Measurements from ENCODE around the gene KCNQ4.

Gene KCNQ4

DNA sequence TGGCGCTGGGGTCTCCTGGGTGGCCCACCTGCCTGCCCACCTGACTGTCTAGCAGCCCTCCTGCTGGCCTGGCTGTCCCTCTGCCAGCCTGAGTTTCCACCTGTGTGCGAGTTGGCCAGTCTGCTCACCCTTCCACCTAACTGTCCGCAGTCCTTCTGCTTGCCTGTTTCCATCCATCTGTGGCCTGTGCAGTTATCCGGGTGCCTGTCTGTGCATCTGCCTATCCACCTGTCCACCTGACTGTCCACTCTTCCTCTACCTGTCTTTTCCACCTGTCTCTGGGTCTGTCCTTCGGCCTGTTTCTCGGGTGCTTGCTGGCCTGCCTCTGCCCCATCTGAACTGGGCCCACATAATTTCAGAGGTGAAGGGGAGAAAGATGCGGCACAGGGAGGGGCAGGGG lies 1.9 kb downstream of the KCNQ4 start:
- TF ChIP-seq, protein P1, sequence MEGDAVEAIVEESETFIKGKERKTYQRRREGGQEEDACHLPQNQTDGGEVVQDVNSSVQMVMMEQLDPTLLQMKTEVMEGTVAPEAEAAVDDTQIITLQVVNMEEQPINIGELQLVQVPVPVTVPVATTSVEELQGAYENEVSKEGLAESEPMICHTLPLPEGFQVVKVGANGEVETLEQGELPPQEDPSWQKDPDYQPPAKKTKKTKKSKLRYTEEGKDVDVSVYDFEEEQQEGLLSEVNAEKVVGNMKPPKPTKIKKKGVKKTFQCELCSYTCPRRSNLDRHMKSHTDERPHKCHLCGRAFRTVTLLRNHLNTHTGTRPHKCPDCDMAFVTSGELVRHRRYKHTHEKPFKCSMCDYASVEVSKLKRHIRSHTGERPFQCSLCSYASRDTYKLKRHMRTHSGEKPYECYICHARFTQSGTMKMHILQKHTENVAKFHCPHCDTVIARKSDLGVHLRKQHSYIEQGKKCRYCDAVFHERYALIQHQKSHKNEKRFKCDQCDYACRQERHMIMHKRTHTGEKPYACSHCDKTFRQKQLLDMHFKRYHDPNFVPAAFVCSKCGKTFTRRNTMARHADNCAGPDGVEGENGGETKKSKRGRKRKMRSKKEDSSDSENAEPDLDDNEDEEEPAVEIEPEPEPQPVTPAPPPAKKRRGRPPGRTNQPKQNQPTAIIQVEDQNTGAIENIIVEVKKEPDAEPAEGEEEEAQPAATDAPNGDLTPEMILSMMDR (conservative IDR thresholded peaks at IDR 0.05; ENCODE audit: low read depth, low read length): no peak
- DNase-seq (ENCODE audit: low read depth): no peak
- H3K4me3 ChIP-seq (ENCODE audit: low read length): no peak overlapping the region

DNA sequence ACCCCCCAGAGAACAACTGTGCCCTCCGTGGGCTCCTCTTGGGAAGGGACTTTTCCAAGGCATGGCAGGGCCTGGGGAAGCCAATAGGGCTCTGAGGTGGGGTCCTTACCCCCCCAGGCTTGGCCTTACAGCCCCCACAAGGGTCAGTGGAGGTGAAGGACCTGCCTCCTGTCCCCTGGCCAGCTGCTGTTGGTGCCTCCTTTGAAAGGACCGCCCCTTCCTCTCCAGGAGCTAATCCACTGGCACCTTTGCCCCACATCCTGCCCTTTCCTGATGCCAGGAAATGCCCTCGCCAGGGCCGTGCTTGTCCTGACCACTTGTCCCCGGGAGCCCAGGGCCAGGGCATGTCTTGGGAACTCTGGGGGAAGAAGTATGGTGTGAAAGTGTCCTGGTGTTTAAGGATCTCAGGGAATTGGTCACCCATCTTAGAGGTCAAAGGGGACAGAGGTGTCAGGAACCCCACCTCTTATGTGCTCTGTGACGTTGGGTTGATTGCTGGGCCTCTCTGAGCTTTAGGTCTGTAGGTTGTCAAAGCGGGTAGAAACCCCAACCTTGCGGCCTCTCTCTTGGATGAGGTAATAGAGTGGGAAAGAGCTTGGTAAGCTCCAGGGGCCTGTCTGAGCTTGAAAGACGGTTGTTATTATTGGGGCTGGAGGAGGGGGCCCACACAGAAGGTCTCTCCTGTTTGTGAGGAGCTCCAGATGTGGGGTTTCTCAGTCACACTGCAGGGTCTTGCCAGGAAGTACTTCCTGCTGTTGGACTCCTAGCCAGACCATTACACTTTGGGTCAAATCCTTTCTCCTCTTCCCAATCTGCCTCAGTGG lies 2.8 kb downstream of the KCNQ4 start:
- DNase-seq (ENCODE audit: low read depth): no peak
- TF ChIP-seq, protein P1 (conservative IDR thresholded peaks at IDR 0.05; ENCODE audit: low read depth, low read length): no peak
- no peak overlapping the region for H3K4me3 ChIP-seq (ENCODE audit: low read length)

- no peak overlapping the region for H3K4me3 ChIP-seq (ENCODE audit: low read length)
- no peak for DNase-seq (ENCODE audit: low read depth)
- TF ChIP-seq, protein P1 (conservative IDR thresholded peaks at IDR 0.05; ENCODE audit: low read depth, low read length): no peak
These were observed 3.6 kb downstream of the KCNQ4 start for GRCh38 chr1:40786995-40787705.

DNA sequence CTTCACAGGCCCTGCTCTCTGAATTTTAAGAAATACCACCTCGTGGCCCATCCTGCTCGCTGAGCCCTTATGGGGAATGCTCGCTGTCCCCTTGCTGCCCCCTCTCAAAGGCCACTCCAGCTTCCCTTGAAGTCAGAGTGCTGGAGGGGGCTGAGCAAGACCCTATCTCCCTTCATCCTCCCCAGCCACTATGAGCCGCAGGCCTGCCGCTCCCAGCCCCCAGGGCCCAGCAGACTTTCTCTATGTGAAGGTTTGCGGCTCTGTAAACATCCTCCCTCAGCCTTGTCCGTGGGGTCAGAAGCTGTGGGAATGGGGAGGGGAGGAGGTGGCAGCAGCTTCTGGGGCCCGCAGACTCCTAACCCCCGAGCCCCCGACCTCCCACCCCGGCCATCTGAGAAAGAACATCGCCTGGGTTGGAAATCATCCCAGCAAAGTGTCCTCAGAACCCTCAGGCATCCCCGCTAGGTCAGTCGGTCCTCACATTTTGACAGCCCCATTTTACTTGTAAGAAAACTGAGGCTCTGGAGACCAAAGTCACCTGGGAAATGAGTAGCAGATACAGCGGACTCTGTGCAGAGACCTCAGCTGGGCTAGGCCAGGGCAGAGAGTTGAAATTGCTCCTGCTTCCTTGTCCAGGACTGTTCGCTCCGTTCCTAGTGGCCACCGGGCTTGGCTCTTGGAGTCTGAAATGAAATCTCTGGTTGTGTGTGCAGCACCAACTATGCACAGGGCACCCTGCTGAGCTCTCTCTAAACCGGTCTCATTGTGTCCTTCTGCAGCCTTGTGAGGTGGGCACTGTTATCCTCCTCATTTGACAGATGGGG lies 4.4 kb downstream of the KCNQ4 start:
- no peak for DNase-seq (ENCODE audit: low read depth)
- TF ChIP-seq, protein P1 (conservative IDR thresholded peaks at IDR 0.05; ENCODE audit: low read depth, low read length): no peak
- no peak overlapping the region for H3K4me3 ChIP-seq (ENCODE audit: low read length)

DNA sequence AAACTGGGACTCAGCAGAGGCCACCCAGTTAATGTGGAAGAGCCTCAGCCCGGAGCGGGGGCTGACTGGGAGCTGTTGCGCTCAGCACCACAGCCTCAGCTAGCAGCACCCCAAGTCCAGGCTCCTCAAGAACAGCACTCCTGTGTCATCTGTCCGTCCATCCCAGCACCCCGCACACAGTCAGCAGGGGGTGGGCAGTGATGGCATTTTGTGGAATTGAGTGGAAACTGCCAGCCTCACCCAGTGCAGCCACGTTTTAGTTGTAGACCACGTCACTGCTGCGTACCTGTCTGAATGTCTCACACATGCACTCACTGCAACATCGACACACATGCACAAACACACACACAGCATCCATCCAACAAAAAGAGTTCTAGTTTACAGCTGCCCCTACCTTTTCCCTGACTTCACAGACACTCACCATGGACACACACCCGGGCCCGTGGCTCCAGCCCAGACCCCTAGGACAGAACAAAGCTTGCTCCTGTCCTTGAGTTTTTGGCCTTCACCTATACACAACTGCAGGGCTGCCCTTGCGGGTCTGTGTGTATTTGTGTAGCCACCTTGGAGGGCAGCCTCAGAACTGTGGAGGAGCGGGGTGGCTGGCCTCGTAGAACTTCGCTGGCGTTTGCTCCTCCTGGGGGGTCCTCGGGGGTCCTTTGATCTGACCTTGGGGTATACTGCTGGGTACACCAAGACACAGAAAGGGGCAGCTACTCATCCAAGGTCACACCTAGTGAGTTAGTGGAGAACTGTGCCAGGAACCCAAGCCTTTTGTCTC lies 5.2 kb downstream of the KCNQ4 start:
- H3K4me3 ChIP-seq (ENCODE audit: low read length): no peak overlapping the region
- TF ChIP-seq, protein P1 (conservative IDR thresholded peaks at IDR 0.05; ENCODE audit: low read depth, low read length): no peak
- DNase-seq (ENCODE audit: low read depth): no peak

GRCh38 chr1:40789342-40789598 lies 5.7 kb downstream of the KCNQ4 start:
- no peak overlapping the region for H3K4me3 ChIP-seq (ENCODE audit: low read length)
- DNase-seq (ENCODE audit: low read depth): no peak
- TF ChIP-seq, protein P1 (conservative IDR thresholded peaks at IDR 0.05; ENCODE audit: low read depth, low read length): no peak

Measured in retinal pigment epithelial cell (primary cell).